IMR-90 (cell line): Measurements from ENCODE around the gene SFTA2. TPM values are rescaled to one million over a fixed set of nuclear protein-coding genes. Genes with fewer than 3 reads are reported as not detected.

Source experiments
- ATAC-seq: fragments of 200-7000 bp; cut with Tn5 transposase; 2 replicates; pipeline ENCODE4 v1.9.1; 2020; ENCODE audit warnings: low read depth, mild to moderate bottlenecking, moderate library complexity
- BruUV-seq: library from RNA; stranded (reverse); fragments of 400-500 nt; replicated peaks from 2 replicates; lab custom pipeline; 2021; lab: Mats Ljungman, UMichigan
- CTCF ChIA-PET: fragments of 300-600 bp; formaldehyde crosslinking; extraction: SDS; loops from one replicate; lab custom pipeline; 2021; ENCODE audit warnings: antibody characterized with exemption; lab: Yijun Ruan, JAX
- POLR2A ChIA-PET: fragments of 300-600 bp; sonication (Branson Sonifier 250); formaldehyde crosslinking; loops from one replicate; lab custom pipeline; 2022; ENCODE audit warnings: antibody characterized with exemption; ENCODE audit not compliant: unreplicated experiment; lab: Charles Lee
- DNase-seq: peaks from one replicate; pipeline ENCODE4 v3.0.0; 2013
- H2AFZ ChIP-seq: replicated peaks from 2 replicates; pipeline ENCODE3; 2013; ENCODE audit warnings: low read length, mild to moderate bottlenecking; ENCODE audit not compliant: poor library complexity
- H2AK5ac ChIP-seq: 2 replicates; pipeline ENCODE4 v1.6.1; 2013; ENCODE audit warnings: low read depth, low read length, inconsistent platforms
- H2AK9ac ChIP-seq: replicated peaks from 2 replicates; pipeline ENCODE3; 2013; ENCODE audit warnings: mild to moderate bottlenecking, low read depth, low read length, moderate library complexity; ENCODE audit not compliant: poor library complexity
- H2BK120ac ChIP-seq: 2 replicates; pipeline ENCODE4 v1.6.1; 2013; ENCODE audit warnings: low read depth, low read length, inconsistent platforms
- H2BK15ac ChIP-seq: 3 replicates; pipeline ENCODE4 v1.6.1; 2013; ENCODE audit warnings: low read depth, low read length, inconsistent platforms
- H2BK20ac ChIP-seq: 2 replicates; pipeline ENCODE4 v1.6.1; 2013; ENCODE audit warnings: low read depth, mild to moderate bottlenecking, inconsistent platforms, low read length, moderate library complexity
- H2BK5ac ChIP-seq: 2 replicates; pipeline ENCODE4 v1.6.1; 2013; ENCODE audit warnings: mild to moderate bottlenecking, low read depth, low read length, inconsistent platforms; ENCODE audit not compliant: poor library complexity, severe bottlenecking
- H3K14ac ChIP-seq: replicated peaks from 2 replicates; pipeline ENCODE4 v1.6.1; 2013; ENCODE audit warnings: low read depth, low read length, inconsistent platforms
- H3K18ac ChIP-seq: 2 replicates; pipeline ENCODE4 v1.6.1; 2013; ENCODE audit warnings: low read depth, low read length, control low read depth
- H3K23ac ChIP-seq: 2 replicates; pipeline ENCODE4 v1.6.1; 2013; ENCODE audit warnings: low read depth, low read length, inconsistent platforms
- H3K27ac ChIP-seq: 2 replicates; pipeline ENCODE4 v1.5.1; 2013; ENCODE audit warnings: mild to moderate bottlenecking, control low read depth, low read length; ENCODE audit not compliant: insufficient read depth
- H3K27me3 ChIP-seq: 2 replicates; pipeline ENCODE4 v1.6.1; 2013; ENCODE audit warnings: low read length; ENCODE audit not compliant: control insufficient read depth, insufficient read depth
- H3K36me3 ChIP-seq: 2 replicates; pipeline ENCODE4 v1.6.1; 2013; ENCODE audit warnings: low read length, mixed read lengths; ENCODE audit not compliant: control insufficient read depth, insufficient read depth
- H3K4ac ChIP-seq: 2 replicates; pipeline ENCODE4 v1.6.1; 2013; ENCODE audit warnings: low read depth, low read length, inconsistent platforms
- H3K4me1 ChIP-seq: 2 replicates; pipeline ENCODE4 v1.6.1; 2013; ENCODE audit warnings: low read length, mixed read lengths; ENCODE audit not compliant: control insufficient read depth, insufficient read depth
- H3K4me2 ChIP-seq: 2 replicates; pipeline ENCODE4 v1.6.1; 2013; ENCODE audit warnings: low read depth, mild to moderate bottlenecking, control low read depth, low read length, moderate library complexity
- H3K4me3 ChIP-seq: 2 replicates; pipeline ENCODE4 v1.5.1; 2013; ENCODE audit warnings: low read depth, mild to moderate bottlenecking, control low read depth, low read length, moderate library complexity; ENCODE audit not compliant: insufficient read depth
- H3K56ac ChIP-seq: 2 replicates; pipeline ENCODE4 v1.6.1; 2013; ENCODE audit warnings: low read length, inconsistent platforms; ENCODE audit not compliant: insufficient read depth; ENCODE audit errors: extremely low read depth
- H3K79me1 ChIP-seq, 2 experiments: 2 replicates each; pipeline ENCODE4 v1.6.1; 2013; ENCODE audit warnings: low read length in 2 of 2, inconsistent platforms in 1 of 2, low read depth in 1 of 2
- H3K9ac ChIP-seq: 2 replicates; pipeline ENCODE4 v1.6.1; 2013; ENCODE audit warnings: low read depth, low read length, control low read depth
- H3K9me1 ChIP-seq: 2 replicates; pipeline ENCODE4 v1.6.1; 2013; ENCODE audit warnings: low read length, inconsistent platforms; ENCODE audit not compliant: insufficient read depth
- H3K9me3 ChIP-seq: 2 replicates; pipeline ENCODE4 v1.6.1; 2013; ENCODE audit warnings: low read length; ENCODE audit not compliant: control insufficient read depth, insufficient read depth
- H4K20me1 ChIP-seq: 2 replicates; pipeline ENCODE4 v1.6.1; 2013; ENCODE audit warnings: low read length, inconsistent platforms; ENCODE audit not compliant: insufficient read depth
- H4K5ac ChIP-seq: 2 replicates; pipeline ENCODE4 v1.6.1; 2013; ENCODE audit warnings: mild to moderate bottlenecking, low read depth, low read length, control low read depth
- H4K8ac ChIP-seq, 2 experiments: 2 replicates each; pipeline ENCODE4 v1.6.1; 2013; ENCODE audit warnings: low read depth in 2 of 2, low read length in 2 of 2, control low read depth in 1 of 2, inconsistent platforms in 1 of 2
- H4K91ac ChIP-seq: 2 replicates; pipeline ENCODE4 v1.6.1; 2013; ENCODE audit warnings: low read depth, low read length, inconsistent platforms; ENCODE audit not compliant: insufficient read depth
- MXI1 ChIP-seq: IDR thresholded peaks from 2 replicates; pipeline ENCODE4 v1.6.1; 2012; ENCODE audit warnings: low read depth, mild to moderate bottlenecking, low read length, moderate library complexity, borderline replicate concordance
- POLR2A ChIP-seq: IDR thresholded peaks from 2 replicates; pipeline ENCODE4 v1.6.1; 2012; ENCODE audit warnings: mild to moderate bottlenecking, low read depth, low read length
- WGBS, 2 experiments: methylation state at CpG; one replicate each; pipeline versions ENCODE4 v1.1.5 to v1.1.7; 2013; ENCODE audit warnings: missing lambda C conversion rate in 2 of 2; ENCODE audit not compliant: insufficient read length in 1 of 2; ENCODE audit errors: extremely low coverage in 2 of 2; 5-methylcytosine and 5-hydroxymethylcytosine counted together
- dilution Hi-C: fragments of 300-500 bp; cut with HindIII; formaldehyde crosslinking; loops from one replicate; pipeline ENCODE4 v1.14.3; 2018; ENCODE audit warnings: low sequenced_read_pairs; ENCODE audit not compliant: unreplicated experiment
- in situ Hi-C: fragments of 300-500 bp; cut with MboI; formaldehyde crosslinking; loops from 3 replicates; pipeline ENCODE4 v1.14.3; 2019; ENCODE audit warnings: low sequenced_read_pairs, inconsistent platforms, mixed read lengths
- intact Hi-C: fragments of 100-400 bp; cut with micrococcal nuclease; formaldehyde crosslinking; loops from 2 replicates; pipeline ENCODE4 v1.10.0; 2022
- polyA plus RNA-seq, 3 experiments: library from polyadenylated mRNA; depleted of rRNA; stranded (reverse); fragments of >200 nt; gene quantifications; 2 replicates each; pipeline ENCODE4 v1.2.3, GENCODE V29; 2012; ENCODE audit warnings: low replicate concordance in 1 of 3
- total RNA-seq: library from RNA; depleted of rRNA; stranded (reverse); fragments of >200 nt; gene quantifications from 2 replicates; pipeline ENCODE4 v1.2.3, GENCODE V29; 2012

Gene SFTA2
- total and polyA plus RNA-seq, 2 of the 4 experiments (the other 2 are of a cell fraction): not detected

DNA sequence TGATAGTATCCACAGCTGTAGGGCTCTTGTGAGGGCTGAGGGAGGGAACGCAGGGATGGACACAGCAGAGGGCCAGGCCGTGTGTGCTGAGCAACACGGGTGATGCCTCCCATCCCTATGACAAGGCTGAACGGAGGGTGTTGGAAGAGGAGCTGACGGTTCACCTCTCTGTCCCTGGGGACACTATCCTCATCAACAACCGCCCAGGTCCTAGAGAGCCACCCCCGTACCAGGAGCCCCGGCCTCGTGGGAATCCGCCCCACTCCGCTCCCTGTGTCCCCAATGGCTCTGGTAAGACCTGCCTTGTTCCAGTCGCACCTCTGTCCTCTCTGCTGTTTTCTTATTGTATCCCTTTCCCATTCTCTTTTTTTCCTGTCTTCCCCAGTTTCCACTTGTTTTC lies 37.6 kb downstream of the SFTA2 start:
- ChIA-PET POLR2A (no interaction called here), CTCF (no interaction called here)
- Histone ChIP-seq H2AFZ (no peak overlapping the region), H2BK15ac (no peak overlapping the region), H4K20me1 (no peaks in the 10 kb centered on the region; the same call in 1 of the 2 replicates), H3K18ac (no peak overlapping the region), H3K27me3 (no peaks in the 10 kb centered on the region), H3K56ac (no peak overlapping the region), H3K14ac (no peak overlapping the region), H3K79me1 (peaks cover 0 to 19% of the 10 kb centered on the region in 2 experiments), H4K5ac (no peak overlapping the region), H3K4ac (no peak overlapping the region), H3K4me2 (no peak overlapping the region), H3K9me1 (no peaks in the 10 kb centered on the region), H3K4me3 (no peak overlapping the region), H2BK5ac (no peak overlapping the region), H3K27ac (no peak overlapping the region), H3K9me3 (no peaks in the 10 kb centered on the region), H3K36me3 (peaks cover 74% of the 10 kb centered on the region), H2BK120ac (no peak overlapping the region), H4K8ac (no peak overlapping the region), H2AK9ac (no peak overlapping the region), H2AK5ac (no peak overlapping the region), H3K4me1 (no peaks in the 10 kb centered on the region), H3K23ac (no peak overlapping the region), H4K91ac (no peak overlapping the region), H3K9ac (no peak overlapping the region), H2BK20ac (no peak overlapping the region)
- 96% methylated on average over 3 of the region's 12 CpGs; no CpG with 5 or more reads in 1 of the 2 experiments for WGBS, 2 experiments
- in situ Hi-C loops: no loop called here
- dilution Hi-C loops: no loop called here
- no TSS peak for BruUV-seq
- TF ChIP-seq POLR2A (no peak), MXI1 (no peak)
- ATAC-seq (no peak), DNase-seq (no peak)
- intact Hi-C loops: no loop called here
